Neural cell (in vitro differentiated cells): Measurements from ENCODE around the gene ALKBH6.

Experiments
- CTCF ChIP-seq: fragments of 450-650 bp; IDR thresholded peaks from 2 replicates; pipeline ENCODE4 v1.5.1; 2014; ENCODE audit warnings: antibody characterized with exemption, mild to moderate bottlenecking, moderate library complexity; ENCODE audit not compliant: poor library complexity, severe bottlenecking
- EP300 ChIP-seq: fragments of 450-650 bp; conservative IDR thresholded peaks from 2 replicates; pipeline ENCODE4 v1.6.1; 2014; ENCODE audit warnings: antibody characterized with exemption, mild to moderate bottlenecking, moderate library complexity; ENCODE audit not compliant: poor library complexity, severe bottlenecking
- EZH2 ChIP-seq: fragments of 200-600, 300-800 bp; shearing (Covaris generic), sonication (generic); IDR thresholded peaks from 2 replicates; pipeline ENCODE4 v1.6.1; 2014; ENCODE audit warnings: antibody characterized with exemption, low read length, borderline replicate concordance, mild to moderate bottlenecking; ENCODE audit not compliant: insufficient read depth, poor library complexity, severe bottlenecking
- POLR2AphosphoS5 ChIP-seq: IDR thresholded peaks from 2 replicates; pipeline ENCODE4 v1.6.1; 2012
- RAD21 ChIP-seq: fragments of 450-650 bp; conservative IDR thresholded peaks from 2 replicates; pipeline ENCODE4 v1.6.1; 2014; ENCODE audit warnings: antibody characterized with exemption, mild to moderate bottlenecking, moderate library complexity

GRCh38 chr19:35959968-35960320, 54.1 kb downstream of the ALKBH6 start:
- TF ChIP-seq EP300, result no peak
- no peak for TF ChIP-seq POLR2AphosphoS5
- no peak for TF ChIP-seq RAD21
- TF ChIP-seq CTCF, result no peak
- TF ChIP-seq EZH2, result no peak
